Endometrial microvascular endothelial cells (primary cell): ENCODE measurements around the gene ERICH2. TPM values are rescaled to one million over a fixed set of nuclear protein-coding genes. Genes with fewer than 3 reads are reported as not detected.
"Not testable (repeated sequence)": the region's sequence is repeated elsewhere in the genome, so short reads cannot be mapped to it uniquely, and the experiment has no call there.

Experiments used
- in situ Hi-C: cut with HindIII; loops from 2 replicates; pipeline ENCODE4 v1.10.0; 2017; ENCODE audit warnings: low sequenced_read_pairs, low pct_unique_long_range_greater_than_20kb; ENCODE audit errors: inconsistent ontology term
- total RNA-seq: library from RNA; depleted of rRNA; stranded (reverse); fragments of >200 nt; gene quantifications from one replicate; pipeline ENCODE4 v1.2.3, GENCODE V29; 2015; ENCODE audit errors: inconsistent ontology term

The ERICH2 gene
- total RNA-seq, 1 donor from 2014 or later: not detected

GRCh38 chr2:170751555-170751954 is 18.6 kb upstream of the ERICH2 start:
- in situ Hi-C loops: not testable (repeated sequence)

GRCh38 chr2:170761572-170761971 is 8.6 kb upstream of the ERICH2 start:
- in situ Hi-C loops: no loop called here

GRCh38 chr2:170762760-170763159 is 7.4 kb upstream of the ERICH2 start:
- in situ Hi-C loops: no loop called here

GRCh38 chr2:170763232-170763631 is 6.9 kb upstream of the ERICH2 start:
- in situ Hi-C loops: no loop called here

- in situ Hi-C loops: no loop called here
Observed at GRCh38 chr2:170764880-170765261, 5.3 kb upstream of the ERICH2 start.

- in situ Hi-C loops: no loop called here
Observed at GRCh38 chr2:170766693-170767092, 3.5 kb upstream of the ERICH2 start.

- in situ Hi-C loops: no loop called here
Observed at GRCh38 chr2:170770606-170771420, 635 bp downstream of the ERICH2 start.

GRCh38 chr2:170771421-170771937 is 1.3 kb downstream of the ERICH2 start:
- in situ Hi-C loops: no loop called here

GRCh38 chr2:170772295-170772694 is 2.1 kb downstream of the ERICH2 start:
- in situ Hi-C loops: no loop called here

GRCh38 chr2:170774074-170774473 is 3.9 kb downstream of the ERICH2 start:
- in situ Hi-C loops: no loop called here

- in situ Hi-C loops: no loop called here
Observed at GRCh38 chr2:170778900-170779299, 8.7 kb downstream of the ERICH2 start.

GRCh38 chr2:170779304-170779703 is 9.1 kb downstream of the ERICH2 start:
- in situ Hi-C loops: no loop called here

GRCh38 chr2:170782673-170783072 is 12.5 kb downstream of the ERICH2 start:
- in situ Hi-C loops: no loop called here

- in situ Hi-C loops: no loop called here
Observed at GRCh38 chr2:170783549-170783948, 13.4 kb downstream of the ERICH2 start.

- in situ Hi-C loops: no loop called here
Observed at GRCh38 chr2:170798996-170799395, 28.8 kb downstream of the ERICH2 start.

GRCh38 chr2:170806548-170806947 is 36.4 kb downstream of the ERICH2 start:
- in situ Hi-C loops: loop anchor here (25.0 kb wide), 1 partner anchor 394 kb away; no protein-coding TSS in a partner anchor

GRCh38 chr2:170812710-170813600 is 42.8 kb downstream of the ERICH2 start:
- in situ Hi-C loops: loop anchor here (25.0 kb wide), 1 partner anchor 401 kb away; no protein-coding TSS in a partner anchor

GRCh38 chr2:170813611-170814532 is 43.7 kb downstream of the ERICH2 start:
- in situ Hi-C loops: loop anchor here (25.0 kb wide), 1 partner anchor 402 kb away; no protein-coding TSS in a partner anchor
